Neural cell (in vitro differentiated cells): ENCODE results near the gene HRAS. TPM values are rescaled to one million over a fixed set of nuclear protein-coding genes. Genes with fewer than 3 reads are reported as not detected.

ENCODE experiments used
- H2AFZ ChIP-seq: fragments of 200-600, 300-800 bp; sonication (generic), shearing (Covaris generic); 2 replicates; pipeline ENCODE4 v1.6.0; 2014; ENCODE audit warnings: low read depth, mild to moderate bottlenecking, antibody characterized with exemption, low read length, moderate library complexity
- H3F3A ChIP-seq: fragments of 200-600 bp; shearing (Covaris generic); 2 replicates; pipeline ENCODE4 v1.6.1; 2016; ENCODE audit warnings: mild to moderate bottlenecking, moderate library complexity, mixed read lengths, antibody characterized with exemption, low read length; ENCODE audit not compliant: insufficient read depth, poor library complexity, severe bottlenecking
- H3K27ac ChIP-seq: fragments of 200-600, 300-800 bp; sonication (generic), shearing (Covaris generic); 2 replicates; pipeline ENCODE4 v1.5.1; 2014; ENCODE audit warnings: mild to moderate bottlenecking, low read length, moderate library complexity
- H3K27me3 ChIP-seq: fragments of 300-800, 200-600 bp; sonication (generic), shearing (Covaris generic); 2 replicates; pipeline ENCODE4 v1.6.0; 2014; ENCODE audit warnings: mild to moderate bottlenecking, low read depth, low read length, moderate library complexity; ENCODE audit not compliant: insufficient read depth
- H3K36me3 ChIP-seq: fragments of 300-800, 200-600 bp; sonication (generic), shearing (Covaris generic); 2 replicates; pipeline ENCODE4 v1.5.1; 2014; ENCODE audit warnings: mild to moderate bottlenecking, antibody characterized with exemption, low read length, moderate library complexity; ENCODE audit not compliant: insufficient read depth
- H3K4me2 ChIP-seq: fragments of 300-800, 200-600 bp; sonication (generic), shearing (Covaris generic); 2 replicates; pipeline ENCODE4 v1.6.0; 2014; ENCODE audit warnings: mild to moderate bottlenecking, low read length
- H3K4me3 ChIP-seq: fragments of 300-800, 200-600 bp; sonication (generic), shearing (Covaris generic); 2 replicates; pipeline ENCODE4 v1.5.1; 2014; ENCODE audit warnings: mild to moderate bottlenecking, low read length, moderate library complexity
- H3K79me2 ChIP-seq: fragments of 200-600 bp; shearing (Covaris generic); replicated peaks from 2 replicates; pipeline ENCODE4 v1.6.0; 2014; ENCODE audit warnings: mild to moderate bottlenecking, low read length, moderate library complexity; ENCODE audit not compliant: insufficient read depth
- H3K9ac ChIP-seq: fragments of 300-800, 200-600 bp; sonication (generic), shearing (Covaris generic); 2 replicates; pipeline ENCODE4 v1.6.1; 2016; ENCODE audit warnings: mild to moderate bottlenecking, low read length, mixed read lengths
- H3K9me2 ChIP-seq: fragments of 200-600 bp; shearing (Covaris generic); 2 replicates; pipeline ENCODE4 v1.6.1; 2016; ENCODE audit warnings: mild to moderate bottlenecking, low read length, mixed read lengths; ENCODE audit not compliant: insufficient read depth
- H3K9me3 ChIP-seq: fragments of 200-600, 300-800 bp; sonication (generic), shearing (Covaris generic); 2 replicates; pipeline ENCODE4 v1.6.1; 2016; ENCODE audit warnings: mild to moderate bottlenecking, mixed run types, low read length, moderate library complexity, mixed read lengths
- H4K20me1 ChIP-seq: fragments of 200-600 bp; shearing (Covaris generic); 2 replicates; pipeline ENCODE4 v1.6.1; 2016; ENCODE audit warnings: mild to moderate bottlenecking, mixed run types; ENCODE audit not compliant: insufficient read depth
- CTCF ChIP-seq: fragments of 450-650 bp; IDR thresholded peaks from 2 replicates; pipeline ENCODE4 v1.5.1; 2014; ENCODE audit warnings: antibody characterized with exemption, mild to moderate bottlenecking, moderate library complexity; ENCODE audit not compliant: poor library complexity, severe bottlenecking
- EP300 ChIP-seq: fragments of 450-650 bp; conservative IDR thresholded peaks from 2 replicates; pipeline ENCODE4 v1.6.1; 2014; ENCODE audit warnings: antibody characterized with exemption, mild to moderate bottlenecking, moderate library complexity; ENCODE audit not compliant: poor library complexity, severe bottlenecking
- EZH2 ChIP-seq: fragments of 200-600, 300-800 bp; shearing (Covaris generic), sonication (generic); IDR thresholded peaks from 2 replicates; pipeline ENCODE4 v1.6.1; 2014; ENCODE audit warnings: antibody characterized with exemption, low read length, borderline replicate concordance, mild to moderate bottlenecking; ENCODE audit not compliant: insufficient read depth, poor library complexity, severe bottlenecking
- MXI1 ChIP-seq: fragments of 450-650 bp; conservative IDR thresholded peaks from 2 replicates; pipeline ENCODE4 v1.6.1; 2014; ENCODE audit warnings: antibody characterized with exemption, mild to moderate bottlenecking; ENCODE audit not compliant: poor library complexity, severe bottlenecking
- POLR2AphosphoS5 ChIP-seq: IDR thresholded peaks from 2 replicates; pipeline ENCODE4 v1.6.1; 2012
- RAD21 ChIP-seq: fragments of 450-650 bp; conservative IDR thresholded peaks from 2 replicates; pipeline ENCODE4 v1.6.1; 2014; ENCODE audit warnings: antibody characterized with exemption, mild to moderate bottlenecking, moderate library complexity
- SMC3 ChIP-seq: fragments of 450-650 bp; conservative IDR thresholded peaks from 2 replicates; pipeline ENCODE4 v1.6.1; 2014; ENCODE audit warnings: antibody characterized with exemption, mild to moderate bottlenecking, moderate library complexity; ENCODE audit not compliant: poor library complexity
- TAF1 ChIP-seq: IDR thresholded peaks from 2 replicates; pipeline ENCODE4 v1.6.1; 2012; ENCODE audit warnings: low read depth
- polyA plus RNA-seq: library from polyadenylated mRNA; depleted of rRNA; stranded (reverse); fragments of >200 nt; gene quantifications from 2 replicates; pipeline ENCODE4 v1.2.3, GENCODE V29; 2014
- TF ChIP-seq, protein P1 (sequence below): IDR thresholded peaks from 2 replicates; pipeline ENCODE4 v1.6.1; 2012; ENCODE audit warnings: borderline replicate concordance

The HRAS gene
- polyA plus RNA-seq, 1 donor from 2014 or later: 120 TPM

DNA sequence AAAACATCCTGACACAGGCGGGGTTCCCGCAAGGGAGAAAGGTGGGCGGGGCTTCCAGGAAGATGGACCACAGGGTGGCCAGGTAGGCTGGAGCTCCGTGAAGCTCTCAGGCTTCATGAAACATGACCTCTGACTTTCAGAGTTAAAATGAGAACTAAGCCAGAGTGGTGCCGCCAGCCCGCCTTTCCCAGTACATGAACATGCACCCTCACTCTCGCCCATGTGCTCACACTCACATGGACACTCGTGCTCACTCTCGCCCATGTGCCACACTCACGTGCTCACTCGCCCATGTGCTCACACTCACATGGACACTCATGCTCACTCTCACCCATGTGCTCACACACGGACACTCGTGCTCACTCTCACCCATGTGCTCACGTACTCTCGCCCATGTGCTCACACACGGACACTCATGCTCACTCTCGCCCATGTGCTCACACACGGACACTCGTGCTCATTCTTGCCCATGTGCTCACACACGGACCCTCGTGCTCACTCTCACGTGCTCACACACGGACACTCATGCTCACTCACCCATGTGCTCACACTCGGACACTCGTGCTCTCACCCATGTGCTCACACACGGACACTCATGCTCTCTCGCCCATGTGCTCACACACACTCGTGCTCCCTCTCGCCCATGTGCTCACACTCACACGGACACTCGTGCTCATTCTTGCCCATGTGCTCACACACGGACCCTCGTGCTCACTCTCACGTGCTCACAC lies 38.4 kb downstream of the HRAS start:
- Histone ChIP-seq H3K9me2 (no peaks in the 10 kb centered on the region), H3K79me2 (no peaks in the 10 kb centered on the region), H2AFZ (no peak overlapping the region), H3K4me2 (no peak overlapping the region), H3K9ac (no peak overlapping the region), H3K9me3 (no peaks in the 10 kb centered on the region), H3F3A (no peaks in the 10 kb centered on the region), H3K27me3 (no peaks in the 10 kb centered on the region), H4K20me1 (no peaks in the 10 kb centered on the region), H3K36me3 (peaks cover 7% of the 10 kb centered on the region), H3K4me3 (no peak overlapping the region), H3K27ac (no peak overlapping the region)
- TF ChIP-seq EP300 (no peak), TAF1 (no peak), MXI1 (no peak), CTCF (no peak), EZH2 (no peak), RAD21 (no peak)

DNA sequence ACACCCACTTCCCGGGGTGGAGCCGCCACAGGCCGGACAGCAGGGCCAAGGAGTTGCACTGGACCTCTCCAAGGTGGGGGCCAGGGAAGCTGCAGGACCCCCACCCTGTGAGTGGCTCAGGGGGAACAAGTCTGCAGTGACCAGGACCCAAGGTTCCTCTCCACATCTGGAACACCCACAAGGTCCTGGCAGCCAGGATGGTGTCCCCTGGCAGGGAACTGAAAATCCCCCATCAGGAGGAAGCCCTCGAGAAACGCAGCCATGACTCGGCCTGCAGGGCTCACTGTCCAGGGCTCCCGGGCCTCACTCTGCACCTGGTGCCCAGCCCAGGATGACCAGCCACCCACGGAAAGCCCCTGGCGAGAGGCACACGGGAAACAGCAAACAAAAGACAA lies 39.8 kb downstream of the HRAS start:
- H3K9ac ChIP-seq: no peak overlapping the region
- no peaks in the 10 kb centered on the region for H3K9me3 ChIP-seq
- H3K27ac ChIP-seq: no peak overlapping the region
- peaks cover 7% of the 10 kb centered on the region for H3K36me3 ChIP-seq
- no peaks in the 10 kb centered on the region for H3K27me3 ChIP-seq
- TF ChIP-seq POLR2AphosphoS5 (no peak), MXI1 (no peak), EP300 (no peak), SMC3 (no peak), TAF1 (no peak), RAD21 (no peak), EZH2 (no peak), CTCF (no peak)
- TF ChIP-seq, protein P1, sequence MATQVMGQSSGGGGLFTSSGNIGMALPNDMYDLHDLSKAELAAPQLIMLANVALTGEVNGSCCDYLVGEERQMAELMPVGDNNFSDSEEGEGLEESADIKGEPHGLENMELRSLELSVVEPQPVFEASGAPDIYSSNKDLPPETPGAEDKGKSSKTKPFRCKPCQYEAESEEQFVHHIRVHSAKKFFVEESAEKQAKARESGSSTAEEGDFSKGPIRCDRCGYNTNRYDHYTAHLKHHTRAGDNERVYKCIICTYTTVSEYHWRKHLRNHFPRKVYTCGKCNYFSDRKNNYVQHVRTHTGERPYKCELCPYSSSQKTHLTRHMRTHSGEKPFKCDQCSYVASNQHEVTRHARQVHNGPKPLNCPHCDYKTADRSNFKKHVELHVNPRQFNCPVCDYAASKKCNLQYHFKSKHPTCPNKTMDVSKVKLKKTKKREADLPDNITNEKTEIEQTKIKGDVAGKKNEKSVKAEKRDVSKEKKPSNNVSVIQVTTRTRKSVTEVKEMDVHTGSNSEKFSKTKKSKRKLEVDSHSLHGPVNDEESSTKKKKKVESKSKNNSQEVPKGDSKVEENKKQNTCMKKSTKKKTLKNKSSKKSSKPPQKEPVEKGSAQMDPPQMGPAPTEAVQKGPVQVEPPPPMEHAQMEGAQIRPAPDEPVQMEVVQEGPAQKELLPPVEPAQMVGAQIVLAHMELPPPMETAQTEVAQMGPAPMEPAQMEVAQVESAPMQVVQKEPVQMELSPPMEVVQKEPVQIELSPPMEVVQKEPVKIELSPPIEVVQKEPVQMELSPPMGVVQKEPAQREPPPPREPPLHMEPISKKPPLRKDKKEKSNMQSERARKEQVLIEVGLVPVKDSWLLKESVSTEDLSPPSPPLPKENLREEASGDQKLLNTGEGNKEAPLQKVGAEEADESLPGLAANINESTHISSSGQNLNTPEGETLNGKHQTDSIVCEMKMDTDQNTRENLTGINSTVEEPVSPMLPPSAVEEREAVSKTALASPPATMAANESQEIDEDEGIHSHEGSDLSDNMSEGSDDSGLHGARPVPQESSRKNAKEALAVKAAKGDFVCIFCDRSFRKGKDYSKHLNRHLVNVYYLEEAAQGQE: no peak
- H4K20me1 ChIP-seq: no peaks in the 10 kb centered on the region
- no peak overlapping the region for H3K4me3 ChIP-seq
- H2AFZ ChIP-seq: no peak overlapping the region
- no peaks in the 10 kb centered on the region for H3K79me2 ChIP-seq
- no peaks in the 10 kb centered on the region for H3F3A ChIP-seq
- no peak overlapping the region for H3K4me2 ChIP-seq
- H3K9me2 ChIP-seq: no peaks in the 10 kb centered on the region
